Stimulated activated CD8-positive, alpha-beta memory T cell treated with anti-CD3 and anti-CD28 coated beads, Interleukin-12 subunit alpha, Interleukin-12 subunit beta, amount 100 ng/mL, for 1 hour (primary cell): Measurements from ENCODE around the gene SIGLEC6.

Experiments used
- DNase-seq: peaks from one replicate; pipeline ENCODE4 v3.0.0-alpha.2; 2020; ENCODE audit warnings: low read depth

Gene SIGLEC6

GRCh38 chr19:51548213-51548651 lies 16.8 kb upstream of the SIGLEC6 start:
- DNase-seq: no peak

GRCh38 chr19:51547397-51548212 lies 16.1 kb upstream of the SIGLEC6 start:
- no peak for DNase-seq

- DNase-seq: no peak
These were observed 15.4 kb upstream of the SIGLEC6 start for GRCh38 chr19:51546650-51547396.

GRCh38 chr19:51546107-51546649 lies 14.7 kb upstream of the SIGLEC6 start:
- no peak for DNase-seq

- DNase-seq: no peak
These were observed 12.6 kb upstream of the SIGLEC6 start for GRCh38 chr19:51544038-51544437.

- DNase-seq: no peak
These were observed 11.2 kb upstream of the SIGLEC6 start for GRCh38 chr19:51542699-51543098.

- DNase-seq: no peak
These were observed 10.2 kb upstream of the SIGLEC6 start for GRCh38 chr19:51541458-51542357.

GRCh38 chr19:51539821-51540366 lies 8.4 kb upstream of the SIGLEC6 start:
- no peak for DNase-seq

- no peak for DNase-seq
These were observed 4.1 kb upstream of the SIGLEC6 start for GRCh38 chr19:51535535-51535934.

- DNase-seq: no peak
These were observed 854 bp downstream of the SIGLEC6 start for GRCh38 chr19:51530616-51531015.

GRCh38 chr19:51529301-51529700 lies 2.2 kb downstream of the SIGLEC6 start:
- no peak for DNase-seq

- no peak for DNase-seq
These were observed 5.8 kb downstream of the SIGLEC6 start for GRCh38 chr19:51525651-51526050.

GRCh38 chr19:51524666-51525264 lies 6.7 kb downstream of the SIGLEC6 start:
- no peak for DNase-seq

- no peak for DNase-seq
These were observed 9.7 kb downstream of the SIGLEC6 start for GRCh38 chr19:51521781-51522180.

GRCh38 chr19:51521357-51521756 lies 10.1 kb downstream of the SIGLEC6 start:
- no peak for DNase-seq

GRCh38 chr19:51520728-51521127 lies 10.7 kb downstream of the SIGLEC6 start:
- DNase-seq: no peak

GRCh38 chr19:51514866-51515481 lies 16.5 kb downstream of the SIGLEC6 start:
- DNase-seq: no peak

- DNase-seq: no peak
These were observed 17.5 kb downstream of the SIGLEC6 start for GRCh38 chr19:51513968-51514367.

GRCh38 chr19:51511353-51511752 lies 20.1 kb downstream of the SIGLEC6 start:
- no peak for DNase-seq

- no peak for DNase-seq
These were observed 21.4 kb downstream of the SIGLEC6 start for GRCh38 chr19:51509823-51510660.
